Peyer's patch (tissue), 4 donors: Measurements from ENCODE around the gene KCNK5. TPM values are rescaled to one million over a fixed set of nuclear protein-coding genes. Genes with fewer than 3 reads are reported as not detected.
A peak's percentile ranks its signal among the peaks of the same experiment; 100 is the strongest.

Source experiments
- DNase-seq, 3 donors: peaks; one replicate each; pipeline ENCODE4 v3.0.0-alpha.2; 2017 to 2019
- H3K27ac ChIP-seq, 4 donors: fragments of 200-600 bp; sonication (generic); one replicate each; pipeline ENCODE4 v1.5.1; 2016 to 2019
- H3K27me3 ChIP-seq, 2 donors: fragments of 200-600 bp; sonication (generic); one replicate each; pipeline ENCODE4 v1.5.1; 2019
- H3K36me3 ChIP-seq, 3 donors: fragments of 200-600 bp; sonication (generic); one replicate each; pipeline ENCODE4 v1.5.1; 2016 to 2019
- H3K4me1 ChIP-seq, 4 donors: fragments of 200-600 bp; sonication (generic); one replicate each; pipeline ENCODE4 v1.5.1; 2016 to 2019
- H3K4me3 ChIP-seq, 4 donors: fragments of 200-600 bp; sonication (generic); 1 replicate in 3 of 4; 2 replicates in 1 of 4; pipeline ENCODE4 v1.5.1; 2016 to 2019; ENCODE audit warnings: mild to moderate bottlenecking in 1 of 4
- H3K9me3 ChIP-seq, 4 donors: fragments of 200-600 bp; sonication (generic); one replicate each; pipeline ENCODE4 v1.5.1; 2016 to 2019; ENCODE audit warnings: mild to moderate bottlenecking in 1 of 4
- CTCF ChIP-seq, 6 experiments: fragments of 450-650 bp in 4 of 6; fragments of 200-600 bp in 2 of 6; sonication (generic) in 1 of 6; IDR thresholded peaks; one replicate each; pipeline ENCODE4 v1.5.1; 2017 to 2019; ENCODE audit warnings: antibody characterized with exemption in 6 of 6, mild to moderate bottlenecking in 3 of 6, moderate library complexity in 1 of 6
- POLR2A ChIP-seq, 2 donors: fragments of 450-650 bp; IDR thresholded peaks; one replicate each; pipeline ENCODE4 v1.5.1; 2017; ENCODE audit warnings: antibody characterized with exemption in 2 of 2, mild to moderate bottlenecking in 2 of 2, moderate library complexity in 2 of 2
- total RNA-seq, 4 donors: library from RNA; depleted of rRNA; stranded (reverse); fragments of >200 nt; gene quantifications; one replicate each; pipeline ENCODE4 v1.1.0, GENCODE V29; 2016

KCNK5 gene
- total RNA-seq, 4 donors from 2014 or later: 10.7 to 150 (median 115) TPM

- peak overlapping the region in 3 of 4 donors; percentile 67 to 95 (median 82) for H3K27ac ChIP-seq
- H3K9me3 ChIP-seq: no peaks in the 10 kb centered on the region
- H3K4me3 ChIP-seq: no peak overlapping the region
- peaks cover 0 to 39% (median 0%) of the 10 kb centered on the region in 3 donors for H3K36me3 ChIP-seq
- no peak for TF ChIP-seq POLR2A (IDR thresholded peaks at IDR 0.05)
- TF ChIP-seq CTCF (IDR thresholded peaks at IDR 0.05): no peak
- H3K27me3 ChIP-seq: no peaks in the 10 kb centered on the region
- peak in 1 of 3 donors; percentile 62 for DNase-seq
- H3K4me1 ChIP-seq: peaks cover 3 to 57% (median 13%) of the 10 kb centered on the region in 4 donors
These were observed 32.6 kb downstream of the KCNK5 start for GRCh38 chr6:39196673-39197091.

- no peak for TF ChIP-seq POLR2A (IDR thresholded peaks at IDR 0.05)
- peak in 1 of 6 experiments; percentile 9 for TF ChIP-seq CTCF (IDR thresholded peaks at IDR 0.05)
- Histone ChIP-seq H3K4me3 (no peak overlapping the region), H3K27ac (peak overlapping the region in 3 of 4 donors; percentile 67 to 95 (median 82)), H3K4me1 (peaks cover 3 to 57% (median 13%) of the 10 kb centered on the region in 4 donors), H3K9me3 (no peaks in the 10 kb centered on the region), H3K36me3 (peaks cover 0 to 47% (median 0%) of the 10 kb centered on the region in 3 donors), H3K27me3 (no peaks in the 10 kb centered on the region)
- peak in 1 of 3 donors; percentile 29 for DNase-seq
These were observed 33.4 kb downstream of the KCNK5 start for GRCh38 chr6:39195792-39196385.

- DNase-seq: peak in 1 of 3 donors; percentile 33
- Histone ChIP-seq H3K27me3 (no peaks in the 10 kb centered on the region), H3K4me3 (no peak overlapping the region), H3K4me1 (peaks cover 3 to 59% (median 13%) of the 10 kb centered on the region in 4 donors), H3K27ac (peak overlapping the region in 1 of 4 donors; percentile 11), H3K9me3 (no peaks in the 10 kb centered on the region), H3K36me3 (peaks cover 0 to 51% (median 0%) of the 10 kb centered on the region in 3 donors)
- no peak for TF ChIP-seq CTCF (IDR thresholded peaks at IDR 0.05)
- no peak for TF ChIP-seq POLR2A (IDR thresholded peaks at IDR 0.05)
These were observed 34.8 kb downstream of the KCNK5 start for GRCh38 chr6:39194466-39194865.

- Histone ChIP-seq H3K4me3 (no peak overlapping the region), H3K27me3 (no peaks in the 10 kb centered on the region), H3K27ac (peak overlapping the region in 1 of 4 donors; percentile 57), H3K36me3 (peaks cover 0 to 51% (median 0%) of the 10 kb centered on the region in 3 donors), H3K4me1 (peaks cover 3 to 48% (median 10%) of the 10 kb centered on the region in 4 donors), H3K9me3 (no peaks in the 10 kb centered on the region)
- no peak for TF ChIP-seq POLR2A (IDR thresholded peaks at IDR 0.05)
- DNase-seq: peak in 1 of 3 donors; percentile 45
These were observed 36.0 kb downstream of the KCNK5 start for GRCh38 chr6:39193201-39193791.

- H3K27ac ChIP-seq: peak overlapping the region in 1 of 4 donors; percentile 57
- peaks cover 0 to 51% (median 0%) of the 10 kb centered on the region in 3 donors for H3K36me3 ChIP-seq
- H3K27me3 ChIP-seq: no peaks in the 10 kb centered on the region
- H3K9me3 ChIP-seq: no peaks in the 10 kb centered on the region
- DNase-seq: no peak
- peaks cover 3 to 48% (median 8%) of the 10 kb centered on the region in 4 donors for H3K4me1 ChIP-seq
- TF ChIP-seq POLR2A (IDR thresholded peaks at IDR 0.05) (no peak), CTCF (IDR thresholded peaks at IDR 0.05) (no peak)
- no peak overlapping the region for H3K4me3 ChIP-seq
These were observed 36.5 kb downstream of the KCNK5 start for GRCh38 chr6:39192736-39193135.
